ENCODE data around the gene TMEM89.

TMEM89 gene

DNA sequence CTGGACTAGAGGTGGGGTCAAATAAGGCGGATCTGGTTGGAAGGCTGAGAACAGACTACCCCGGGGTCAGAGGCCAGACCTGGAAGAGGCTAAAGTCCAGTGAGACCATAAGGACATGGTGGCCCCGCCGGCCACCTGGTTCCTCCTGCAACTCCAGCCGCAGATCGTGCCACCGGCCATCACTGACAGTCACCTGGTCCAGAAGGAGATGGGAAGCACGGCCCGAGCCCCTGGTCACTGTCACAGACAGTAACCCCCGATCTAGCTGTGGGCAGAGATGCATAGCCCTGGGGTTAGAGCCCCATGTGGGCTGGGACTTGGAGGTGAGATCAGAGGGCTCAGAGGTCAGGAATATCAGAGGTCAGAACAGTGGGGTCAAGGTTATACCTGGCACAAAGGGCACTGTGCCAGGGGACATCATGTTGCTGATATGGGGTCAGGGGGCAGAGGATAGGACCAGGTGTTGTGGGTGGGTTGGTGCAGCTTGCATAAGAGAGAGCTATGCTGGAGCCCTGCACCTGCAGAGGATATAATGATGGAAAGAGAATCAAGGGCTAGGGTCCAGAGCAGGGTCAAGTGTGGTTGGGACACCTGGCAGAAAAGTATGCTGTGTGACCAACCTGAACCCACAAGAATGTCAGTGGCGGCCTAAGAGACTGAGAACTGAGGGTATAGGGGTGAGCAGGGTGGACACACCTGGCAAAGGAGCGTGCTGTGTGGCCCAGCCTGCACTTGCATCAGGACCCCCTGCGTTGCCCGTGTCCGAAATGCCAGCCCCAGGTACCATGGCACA, 31.6 kb upstream of the TMEM89 start:
- H3K4me3 ChIP-seq (ENCODE audit: low read depth, low read length) = no peak overlapping the region
- no peak for TF ChIP-seq CTCF (conservative IDR thresholded peaks at IDR 0.05; ENCODE audit: low read depth, low read length)
- DNase-seq (ENCODE audit: low read depth) = no peak

DNA sequence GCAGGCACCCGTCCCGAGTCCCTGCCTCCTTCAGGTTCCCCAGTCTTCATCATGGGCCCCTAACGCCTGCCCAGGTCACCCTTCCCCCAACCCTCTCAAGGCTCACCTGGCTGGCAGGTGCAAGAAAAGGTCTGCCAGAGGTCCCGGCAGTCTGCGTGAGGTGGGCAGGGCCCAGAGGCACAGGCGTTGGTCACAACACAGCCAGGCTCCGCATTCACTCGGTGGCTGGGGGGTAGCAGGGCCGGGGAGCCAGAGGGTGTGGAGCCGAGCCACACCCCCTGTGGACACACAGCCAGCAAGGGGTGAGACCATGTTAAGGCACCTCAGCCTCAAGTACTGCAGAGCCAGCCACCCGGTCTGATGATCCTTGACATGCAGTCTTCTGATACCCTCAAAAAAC, 30.2 kb upstream of the TMEM89 start:
- no peak overlapping the region for H3K4me3 ChIP-seq (ENCODE audit: low read depth, low read length)
- DNase-seq (ENCODE audit: low read depth) = no peak
- TF ChIP-seq CTCF (conservative IDR thresholded peaks at IDR 0.05; ENCODE audit: low read depth, low read length) = no peak

DNA sequence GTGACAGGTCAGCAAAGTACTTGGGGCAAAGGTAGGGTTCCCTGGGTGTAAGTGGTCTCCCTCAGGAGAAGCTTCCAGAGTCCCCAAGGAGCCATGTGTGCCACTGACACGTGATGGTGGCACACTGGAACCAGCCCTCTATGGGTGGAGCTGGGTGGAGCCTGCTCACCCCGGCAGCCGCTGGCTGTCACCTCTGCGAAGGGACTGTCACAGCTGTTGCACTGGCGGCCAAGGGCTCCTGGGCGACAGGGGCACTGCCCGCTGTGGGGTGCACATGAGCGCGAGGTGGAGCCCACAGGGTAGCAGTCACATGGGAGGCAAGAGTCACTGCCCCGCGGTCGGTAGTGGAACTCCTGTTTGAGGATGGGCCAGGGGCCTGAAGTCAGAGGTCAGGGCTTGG, 29.2 kb upstream of the TMEM89 start:
- no peak for DNase-seq (ENCODE audit: low read depth)
- H3K4me3 ChIP-seq (ENCODE audit: low read depth, low read length) = no peak overlapping the region
- no peak for TF ChIP-seq CTCF (conservative IDR thresholded peaks at IDR 0.05; ENCODE audit: low read depth, low read length)

GRCh38 chr3:48648188-48648850, 26.8 kb upstream of the TMEM89 start:
- TF ChIP-seq CTCF (conservative IDR thresholded peaks at IDR 0.05; ENCODE audit: low read depth, low read length) = no peak
- no peak overlapping the region for H3K4me3 ChIP-seq (ENCODE audit: low read depth, low read length)
- DNase-seq (ENCODE audit: low read depth) = no peak

GRCh38 chr3:48647714-48648113, 26.1 kb upstream of the TMEM89 start:
- no peak for TF ChIP-seq CTCF (conservative IDR thresholded peaks at IDR 0.05; ENCODE audit: low read depth, low read length)
- DNase-seq (ENCODE audit: low read depth) = no peak
- H3K4me3 ChIP-seq (ENCODE audit: low read depth, low read length) = no peak overlapping the region

GRCh38 chr3:48644898-48645760, 23.6 kb upstream of the TMEM89 start:
- no peak overlapping the region for H3K4me3 ChIP-seq (ENCODE audit: low read depth, low read length)
- no peak for TF ChIP-seq CTCF (conservative IDR thresholded peaks at IDR 0.05; ENCODE audit: low read depth, low read length)
- no peak for DNase-seq (ENCODE audit: low read depth)
